ENCODE results near the gene HS3ST6.
"Not testable (repeated sequence)": the region's sequence is repeated elsewhere in the genome, so short reads cannot be mapped to it uniquely, and the experiment has no call there.

HS3ST6 gene

GRCh38 chr16:1906055-1906845 lies 12.0 kb downstream of the HS3ST6 start:
- DNase-seq, result no peak

- DNase-seq, result no peak
Measured at GRCh38 chr16:1903845-1904840, 14.1 kb downstream of the HS3ST6 start.

GRCh38 chr16:1903220-1903574 lies 15.0 kb downstream of the HS3ST6 start:
- no peak for DNase-seq

GRCh38 chr16:1902547-1903219 lies 15.5 kb downstream of the HS3ST6 start:
- DNase-seq, result no peak

- no peak for DNase-seq
Measured at GRCh38 chr16:1900452-1900774, 17.8 kb downstream of the HS3ST6 start.

- DNase-seq, result no peak
Measured at GRCh38 chr16:1899641-1900451, 18.4 kb downstream of the HS3ST6 start.

- DNase-seq, result not testable (repeated sequence)
Measured at GRCh38 chr16:1897692-1898091, 20.5 kb downstream of the HS3ST6 start.

GRCh38 chr16:1895949-1896675 lies 22.1 kb downstream of the HS3ST6 start:
- DNase-seq, result no peak

- no peak for DNase-seq
Measured at GRCh38 chr16:1895068-1895467, 23.1 kb downstream of the HS3ST6 start.

GRCh38 chr16:1890708-1891050 lies 27.5 kb downstream of the HS3ST6 start:
- no peak for DNase-seq

GRCh38 chr16:1890024-1890707 lies 28.0 kb downstream of the HS3ST6 start:
- DNase-seq, result no peak

GRCh38 chr16:1887711-1888354 lies 30.4 kb downstream of the HS3ST6 start:
- DNase-seq, result no peak

GRCh38 chr16:1884889-1885288 lies 33.3 kb downstream of the HS3ST6 start:
- no peak for DNase-seq

GRCh38 chr16:1884155-1884760 lies 34.0 kb downstream of the HS3ST6 start:
- no peak for DNase-seq

GRCh38 chr16:1881172-1881571 lies 37.0 kb downstream of the HS3ST6 start:
- not testable (repeated sequence) for DNase-seq

- DNase-seq, result no peak
Measured at GRCh38 chr16:1879477-1879876, 38.7 kb downstream of the HS3ST6 start.

- no peak for DNase-seq
Measured at GRCh38 chr16:1878256-1878655, 40.0 kb downstream of the HS3ST6 start.

- no peak for DNase-seq
Measured at GRCh38 chr16:1877804-1878203, 40.4 kb downstream of the HS3ST6 start.

- no peak for DNase-seq
Measured at GRCh38 chr16:1877089-1877488, 41.1 kb downstream of the HS3ST6 start.

- DNase-seq, result no peak
Measured at GRCh38 chr16:1876468-1876867, 41.7 kb downstream of the HS3ST6 start.

Measured in KG1 (cell line).